ENCODE results near the gene MINDY3. TPM values are rescaled to one million over a fixed set of nuclear protein-coding genes. Genes with fewer than 3 reads are reported as not detected.

MINDY3 gene
- total RNA-seq, 1 donor from 2014 or later = 15.5 TPM

GRCh38 chr10:15729890-15730289 is 130.4 kb downstream of the MINDY3 start:
- no peak overlapping the region for H3K4me3 ChIP-seq (ENCODE audit: low read depth, low read length)
- no peak for TF ChIP-seq CTCF (conservative IDR thresholded peaks at IDR 0.05; ENCODE audit: low read depth, low read length)
- no peak for DNase-seq (ENCODE audit: low read depth)

Other genes with a start within 250 kb of the MINDY3 start
- 0.06 TPM in 1 of 2 replicates, not detected in the other for gene ITGA8, start 140.6 kb downstream of the MINDY3 start, total RNA-seq

Data from epithelial cell of proximal tubule (primary cell).